HFF-Myc (cell line): ENCODE data around the gene EVL.

Experiments used
- DNase-seq: peaks from one replicate; pipeline ENCODE4 v3.0.0-alpha.2; 2011; ENCODE audit warnings: low read depth; ENCODE audit errors: extremely low read depth
- H3K4me3 ChIP-seq: replicated peaks from 2 replicates; pipeline ENCODE4 v1.5.1; 2011; ENCODE audit warnings: low read depth, mild to moderate bottlenecking, control low read depth, low read length
- CTCF ChIP-seq: IDR thresholded peaks from 2 replicates; pipeline ENCODE4 v1.5.1; 2012; ENCODE audit warnings: mild to moderate bottlenecking, low read depth, low read length, control low read depth; ENCODE audit errors: missing control alignments

EVL gene

GRCh38 chr14:100081997-100082625, 16.9 kb downstream of the EVL start:
- no peak overlapping the region for H3K4me3 ChIP-seq
- TF ChIP-seq CTCF, result no peak
- no peak for DNase-seq

DNA sequence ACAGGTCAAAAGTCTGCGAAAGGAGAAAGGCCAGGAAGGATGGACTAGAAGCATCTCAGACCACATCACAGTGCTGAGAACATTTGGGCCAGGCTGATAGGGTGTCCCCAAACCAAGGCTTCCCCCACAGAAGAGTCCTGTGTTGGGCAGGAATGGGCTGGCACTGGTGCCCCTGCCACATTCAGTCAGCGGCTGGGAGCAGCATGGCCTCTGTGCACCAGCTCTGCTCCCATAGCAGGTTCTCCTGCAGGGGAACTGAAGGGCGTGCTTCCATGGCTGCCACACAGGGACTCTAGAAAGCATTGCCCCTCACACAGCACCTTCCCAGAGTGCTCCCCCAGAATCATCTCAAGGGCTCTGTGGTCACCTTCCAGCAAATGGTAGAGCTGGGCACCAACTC, 17.5 kb downstream of the EVL start:
- no peak for DNase-seq
- H3K4me3 ChIP-seq, result no peak overlapping the region
- TF ChIP-seq CTCF, result no peak

DNA sequence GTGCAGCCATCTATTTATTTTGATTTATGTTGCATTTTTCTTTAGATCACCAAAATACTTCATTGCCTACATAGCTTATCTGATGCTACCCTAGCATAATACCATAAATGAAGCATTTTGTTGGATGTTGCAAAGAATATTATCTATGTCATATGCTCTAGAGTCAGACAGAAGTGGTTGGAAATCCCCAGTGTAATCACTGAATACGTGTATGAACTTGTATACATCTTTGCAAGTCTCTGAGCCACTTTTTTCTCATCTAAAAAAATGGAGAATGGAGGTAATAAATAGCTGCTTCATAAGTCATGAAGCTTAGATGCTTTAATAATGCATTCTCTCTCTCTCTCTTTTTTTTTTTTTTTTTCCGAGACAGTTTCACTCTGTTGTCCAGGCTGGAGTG, 18.5 kb downstream of the EVL start:
- TF ChIP-seq CTCF, result no peak
- no peak overlapping the region for H3K4me3 ChIP-seq
- DNase-seq, result no peak

GRCh38 chr14:100084591-100084990, 19.4 kb downstream of the EVL start:
- no peak for DNase-seq
- H3K4me3 ChIP-seq, result no peak overlapping the region
- no peak for TF ChIP-seq CTCF

DNA sequence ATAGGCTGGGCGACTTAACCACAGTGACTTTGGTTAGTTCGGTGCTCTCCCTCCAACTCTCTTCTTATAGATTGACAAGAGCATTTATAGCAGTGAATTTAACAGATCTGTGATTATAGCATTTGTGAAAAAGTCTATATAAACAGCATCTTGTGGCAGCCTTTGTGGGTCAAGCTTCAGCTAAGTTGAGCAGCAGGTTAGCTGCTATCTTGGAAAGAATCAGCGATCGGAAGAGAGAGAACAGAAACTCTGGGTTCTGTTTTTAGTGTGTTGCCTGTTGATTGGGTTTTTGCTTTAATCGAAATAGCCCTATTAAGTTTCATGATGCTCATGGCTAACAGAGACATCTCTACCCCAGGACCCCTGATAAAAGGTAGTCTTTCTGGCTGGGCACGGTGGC, 20.2 kb downstream of the EVL start:
- TF ChIP-seq CTCF, result no peak
- no peak overlapping the region for H3K4me3 ChIP-seq
- DNase-seq, result no peak

GRCh38 chr14:100086361-100086760, 21.1 kb downstream of the EVL start:
- DNase-seq, result no peak
- TF ChIP-seq CTCF, result no peak
- no peak overlapping the region for H3K4me3 ChIP-seq

GRCh38 chr14:100088226-100088625, 23.0 kb downstream of the EVL start:
- TF ChIP-seq CTCF, result no peak
- DNase-seq, result no peak
- H3K4me3 ChIP-seq, result no peak overlapping the region
